HepG2 (cell line): ENCODE measurements around the gene CTBP1. TPM values are rescaled to one million over a fixed set of nuclear protein-coding genes. Genes with fewer than 3 reads are reported as not detected.
A peak's percentile ranks its signal among the peaks of the same experiment; 100 is the strongest.

ENCODE experiments used
- ATAC-seq: fragments of 200-7000 bp; cut with Tn5 transposase; 3 replicates; pipeline ENCODE4 v1.9.1; 2020; ENCODE audit warnings: mild to moderate bottlenecking, moderate library complexity
- BruUV-seq: library from RNA; stranded (reverse); fragments of 400-500 nt; replicated peaks from 2 replicates; lab custom pipeline; 2021; lab: Mats Ljungman, UMichigan
- CTCF ChIA-PET: fragments of 300-600 bp; formaldehyde crosslinking; extraction: SDS; loops from one replicate; lab custom pipeline; 2021; ENCODE audit warnings: low total read pairs, inconsistent platforms, low intra/inter-chr PET ratio; lab: Yijun Ruan, JAX
- POLR2A ChIA-PET: fragments of 350-600 bp; sonication (Branson Sonifier 250); formaldehyde crosslinking; loops from one replicate; lab custom pipeline; 2020; ENCODE audit warnings: antibody characterized with exemption, inconsistent platforms; lab: Yijun Ruan, JAX
- DNase-seq: peaks from one replicate; pipeline ENCODE4 v3.0.0-alpha.2; 2015; ENCODE audit warnings: low spot score
- FAIRE-seq: peaks from 3 replicates; lab custom pipeline; 2011; peaks lifted over from hg19 to GRCh38; lab: Jason Lieb, UNC
- H2AFZ ChIP-seq: one replicate; pipeline ENCODE4 v1.6.1; 2011; ENCODE audit warnings: low read length, inconsistent platforms
- H3K27ac ChIP-seq: fragments of 300-600 bp; 3 replicates; pipeline ENCODE4 v1.8.0; 2011; ENCODE audit warnings: mixed run types, mild to moderate bottlenecking, mixed read lengths, low read length, inconsistent platforms; ENCODE audit not compliant: insufficient read depth; ENCODE audit errors: extremely low read length
- H3K27me3 ChIP-seq, 2 experiments: fragments of 200-600 bp in 1 of 2; 2 replicates in 1 of 2; 3 replicates in 1 of 2; pipeline versions ENCODE4 v1.6.0 to v1.8.0; 2011; ENCODE audit warnings: low read length in 2 of 2, mild to moderate bottlenecking in 2 of 2, moderate library complexity in 2 of 2, inconsistent platforms in 1 of 2; ENCODE audit not compliant: insufficient read depth in 2 of 2, control insufficient read depth in 1 of 2
- H3K36me3 ChIP-seq, 2 experiments: fragments of 200-600 bp in 1 of 2; replicated peaks in 1 of 2; 2 replicates in 1 of 2; 3 replicates in 1 of 2; pipeline versions ENCODE4 v1.5.1 to v1.8.0; 2011; ENCODE audit warnings: low read length in 2 of 2, inconsistent platforms in 1 of 2; ENCODE audit not compliant: insufficient read depth in 2 of 2, control insufficient read depth in 1 of 2
- H3K4me1 ChIP-seq: 2 replicates; pipeline ENCODE4 v1.5.1; 2012; ENCODE audit warnings: low read length, inconsistent platforms; ENCODE audit not compliant: insufficient read depth
- H3K4me2 ChIP-seq: 2 replicates; pipeline ENCODE4 v1.6.0; 2011; ENCODE audit warnings: low read depth, low read length, inconsistent platforms
- H3K4me3 ChIP-seq, 3 experiments: fragments of 200-600 bp in 1 of 3; sonication (generic), shearing (Covaris generic) in 1 of 3; replicated peaks in 1 of 3; 2 replicates each; pipeline ENCODE4 v1.5.1; 2011 to 2016; ENCODE audit warnings: low read length in 3 of 3, inconsistent platforms in 2 of 3, low read depth in 2 of 3, mild to moderate bottlenecking in 2 of 3, control low read depth in 1 of 3, mixed read lengths in 1 of 3; ENCODE audit not compliant: insufficient read depth in 1 of 3
- H3K79me2 ChIP-seq: one replicate; pipeline ENCODE4 v1.6.1; 2011; ENCODE audit warnings: low read length, inconsistent platforms; ENCODE audit not compliant: insufficient read depth
- H3K9ac ChIP-seq: 2 replicates; pipeline ENCODE4 v1.6.0; 2011; ENCODE audit warnings: mild to moderate bottlenecking, low read depth, low read length, inconsistent platforms; ENCODE audit not compliant: insufficient read depth
- H3K9me3 ChIP-seq: 2 replicates; pipeline ENCODE4 v1.5.1; 2012; ENCODE audit warnings: mild to moderate bottlenecking, low read length
- H4K20me1 ChIP-seq: 2 replicates; pipeline ENCODE4 v1.6.0; 2011; ENCODE audit warnings: inconsistent platforms, mild to moderate bottlenecking, low read length, moderate library complexity; ENCODE audit not compliant: insufficient read depth
- ATF7 ChIP-seq, 2 experiments: fragments of 450-650 bp in 1 of 2; sonication (generic) in 1 of 2; formaldehyde crosslinking in 1 of 2; IDR thresholded peaks; 2 replicates each; pipeline versions ENCODE4 v1.4.0 to v1.6.1; 2016 to 2020; ENCODE audit warnings: antibody characterized with exemption in 1 of 2, mild to moderate bottlenecking in 1 of 2, missing genetic modification reagents in 1 of 2
- BATF2 ChIP-seq: sonication (generic); formaldehyde crosslinking; IDR thresholded peaks from 2 replicates; pipeline ENCODE4 v1.8.0; 2022; ENCODE audit warnings: mild to moderate bottlenecking, missing genetic modification reagents, moderate library complexity
- E2F5 ChIP-seq: sonication (generic); formaldehyde crosslinking; conservative IDR thresholded peaks from 2 replicates; pipeline ENCODE4 v1.4.0; 2020; ENCODE audit warnings: missing genetic modification reagents
- GTF2F1 ChIP-seq: fragments of 150-350 bp; IDR thresholded peaks from 2 replicates; pipeline ENCODE4 v1.6.1; 2014; ENCODE audit warnings: low read length
- SAFB2 ChIP-seq: sonication (generic); formaldehyde crosslinking; IDR thresholded peaks from 2 replicates; pipeline ENCODE4 v1.5.1; 2020; ENCODE audit warnings: missing genetic modification reagents, low read depth, mild to moderate bottlenecking, borderline replicate concordance
- SIX1 ChIP-seq: sonication (generic); formaldehyde crosslinking; IDR thresholded peaks from 2 replicates; pipeline ENCODE4 v1.4.0; 2020; ENCODE audit warnings: missing genetic modification reagents, borderline replicate concordance
- SNAI1 ChIP-seq: sonication (generic); formaldehyde crosslinking; IDR thresholded peaks from 2 replicates; pipeline ENCODE4 v1.5.0; 2020; ENCODE audit warnings: mild to moderate bottlenecking, missing genetic modification reagents, borderline replicate concordance
- SRSF1 ChIP-seq: fragments of 200-400 bp; formaldehyde crosslinking; optimal IDR thresholded peaks from 2 replicates; pipeline ENCODE3; 2017; ENCODE audit warnings: mild to moderate bottlenecking, low read depth, low read length, moderate library complexity
- ZFP41 ChIP-seq: sonication (generic); formaldehyde crosslinking; IDR thresholded peaks from 2 replicates; pipeline ENCODE4 v1.4.0; 2020; ENCODE audit warnings: mild to moderate bottlenecking, missing genetic modification reagents, borderline replicate concordance
- WGBS: methylation state at CpG from one replicate; pipeline ENCODE4 v1.1.6; 2017; ENCODE audit warnings: low lambda C conversion rate; 5-methylcytosine and 5-hydroxymethylcytosine counted together
- in situ Hi-C: cut with HindIII; loops from 2 replicates; pipeline ENCODE4 v1.10.0; 2017; ENCODE audit warnings: low pct_unique_long_range_greater_than_20kb; ENCODE audit not compliant: extremely low pct_ligation_motif_present
- intact Hi-C: fragments of 100-400 bp; cut with micrococcal nuclease; formaldehyde crosslinking; loops from one replicate; pipeline ENCODE4 v1.10.0; 2022; ENCODE audit not compliant: unreplicated experiment
- polyA plus RNA-seq, 8 experiments: library from polyadenylated mRNA; depleted of rRNA in 3 of 8; stranded (reverse) in 7 of 8; unstranded in 1 of 8; fragments of >200 nt; fragmentation: Illumina TruSeq in 4 of 8; extraction: Trizol in 4 of 8; gene quantifications; 2 replicates each; pipeline versions ENCODE4 v1.2.1 to v1.2.3, GENCODE V29; 2011 to 2016; ENCODE audit warnings: low read depth in 4 of 8, missing spikeins in 1 of 8, mixed read lengths in 1 of 8; ENCODE audit not compliant: insufficient read depth in 1 of 8
- total RNA-seq, 5 experiments: library from RNA; depleted of rRNA; stranded (reverse); fragments of >200 nt; fragmentation: Illumina TruSeq; extraction: Trizol; gene quantifications; 2 replicates each; pipeline ENCODE4 v1.2.3, GENCODE V29; 2016; ENCODE audit warnings: low read depth in 1 of 5

The CTBP1 gene
- total and polyA plus RNA-seq, 2 of the 13 experiments (the other 11 are each of a cell fraction or from before 2014, with no cell fraction given), result 78.5 to 112 TPM

GRCh38 chr4:1198098-1198844, 50.7 kb downstream of the CTBP1 start:
- Histone ChIP-seq H3K4me2 (no peak overlapping the region), H3K36me3 (no peaks in the 10 kb centered on the region; a peak in 2 of 5 replicates), H3K27ac (no peak overlapping the region), H3K27me3 (no peaks in the 10 kb centered on the region), H2AFZ (no peak overlapping the region), H3K4me1 (peaks cover 4% of the 10 kb centered on the region), H3K79me2 (no peaks in the 10 kb centered on the region), H3K9ac (no peak overlapping the region), H3K9me3 (no peaks in the 10 kb centered on the region), H3K4me3 (no peak overlapping the region), H4K20me1 (no peaks in the 10 kb centered on the region)
- intact Hi-C loops, result no loop called here
- no TSS peak for BruUV-seq
- ATAC-seq, result no peak
- CTCF ChIA-PET, result no interaction called here
- no peak for FAIRE-seq
- 91% methylated on average over 24 of the region's 24 CpGs for WGBS
- in situ Hi-C loops, result no loop called here
- DNase-seq, result no peak
- POLR2A ChIA-PET, result no interaction called here
- no peak for TF ChIP-seq SNAI1 (CRISPR knock-in tag)
- TF ChIP-seq ATF7 (IDR thresholded peaks at IDR 0.05), result 0 out of 2 replicates have a peak, but pooled peaks have one; percentile 14
- TF ChIP-seq ATF7 (CRISPR knock-in tag; IDR thresholded peaks at IDR 0.05), result no peak
- no peak for TF ChIP-seq SIX1 (CRISPR knock-in tag)
- TF ChIP-seq E2F5, result no peak
- no peak for TF ChIP-seq GTF2F1
- no peak for TF ChIP-seq SAFB2 (CRISPR knock-in tag)
- TF ChIP-seq BATF2 (CRISPR knock-in tag), result no peak
- TF ChIP-seq ZFP41 (CRISPR knock-in tag), result no peak
- TF ChIP-seq SRSF1, result no peak
- TF ChIP-seq, all 625 proteins: peak for 1
